Stomach (tissue), 9 donors: Measurements from ENCODE around the gene RIN3. TPM values are rescaled to one million over a fixed set of nuclear protein-coding genes. Genes with fewer than 3 reads are reported as not detected.
"Not testable (repeated sequence)": the region's sequence is repeated elsewhere in the genome, so short reads cannot be mapped to it uniquely, and the experiment has no call there.

ENCODE experiments used
- DNase-seq, 2 donors: peaks; one replicate each; pipeline versions ENCODE4 v3.0.0 to v3.0.0-alpha.2; 2013 to 2019
- H3K27ac ChIP-seq, 5 donors: fragments of 200-600 bp in 4 of 5; sonication (generic) in 4 of 5; one replicate each; pipeline ENCODE4 v1.5.1; 2013 to 2019; ENCODE audit warnings: mild to moderate bottlenecking in 1 of 5, moderate library complexity in 1 of 5
- H3K27me3 ChIP-seq, 3 donors: fragments of 200-600 bp; sonication (generic); one replicate each; pipeline ENCODE4 v1.5.1; 2017 to 2019; ENCODE audit warnings: mixed run types in 1 of 3
- H3K36me3 ChIP-seq, 4 donors: fragments of 200-600 bp; sonication (generic); 1 replicate in 3 of 4; 2 replicates in 1 of 4; pipeline ENCODE4 v1.5.1; 2016 to 2019
- H3K4me1 ChIP-seq, 4 donors: fragments of 200-600 bp; sonication (generic); one replicate each; pipeline ENCODE4 v1.5.1; 2016 to 2019
- H3K4me3 ChIP-seq, 4 donors: fragments of 200-600 bp; sonication (generic) in 3 of 4; one replicate each; pipeline ENCODE4 v1.5.1; 2016 to 2019; ENCODE audit warnings: mild to moderate bottlenecking in 1 of 4
- H3K9me3 ChIP-seq, 4 donors: fragments of 200-600 bp; sonication (generic); one replicate each; pipeline ENCODE4 v1.5.1; 2016 to 2019
- EP300 ChIP-seq: sonication (generic); formaldehyde crosslinking; IDR thresholded peaks from one replicate; pipeline ENCODE4 v1.6.1; 2017; ENCODE audit warnings: antibody characterized with exemption
- POLR2A ChIP-seq, 4 donors: fragments of 450-650 bp; IDR thresholded peaks; one replicate each; pipeline ENCODE4 v1.6.1; 2016; ENCODE audit warnings: antibody characterized with exemption in 4 of 4, control low read depth in 2 of 4, mild to moderate bottlenecking in 1 of 4, moderate library complexity in 1 of 4
- POLR2AphosphoS5 ChIP-seq, 3 donors: sonication (generic); formaldehyde crosslinking; IDR thresholded peaks; one replicate each; pipeline ENCODE4 v1.6.1; 2016; ENCODE audit warnings: antibody characterized with exemption in 3 of 3
- WGBS, 5 donors: extraction: QIAGEN DNeasy Blood & Tissue Kit in 3 of 5; methylation state at CpG; one replicate each; pipeline versions ENCODE4 v1.1.5 to v1.1.7; 2013 to 2018; 5-methylcytosine and 5-hydroxymethylcytosine counted together
- intact Hi-C: fragments of 100-400 bp; cut with DNase I; formaldehyde crosslinking; loops from one replicate; pipeline ENCODE4 v1.15.1; 2023; ENCODE audit warnings: low total_unique reads
- polyA plus RNA-seq, 3 donors: library from polyadenylated mRNA; stranded (reverse); fragments of 200-250 nt; gene quantifications; one replicate each; pipeline ENCODE4 v1.2.3, GENCODE V29; 2013
- total RNA-seq, 5 donors: library from RNA; depleted of rRNA; stranded (reverse); fragments of >200 nt; gene quantifications; one replicate each; pipeline versions ENCODE4 v1.1.0 to v1.2.3, GENCODE V29; 2014 to 2016
- TF ChIP-seq, protein P1 (sequence below), 7 experiments: fragments of 450-650 bp in 4 of 7; fragments of 200-600 bp in 3 of 7; sonication (generic) in 3 of 7; IDR thresholded peaks; one replicate each; pipeline ENCODE4 v1.5.1; 2016 to 2019; ENCODE audit warnings: antibody characterized with exemption in 7 of 7, control low read depth in 2 of 7, mild to moderate bottlenecking in 1 of 7
- donor health status: healthy with polysubstance abuse.
- donor health status: Bipolar disorder and iron deficiency.
- donor health status: healthy.

Gene RIN3
- total and polyA plus RNA-seq, 8 donors = 5.0 to 47.8 (median 8.0) TPM

DNA sequence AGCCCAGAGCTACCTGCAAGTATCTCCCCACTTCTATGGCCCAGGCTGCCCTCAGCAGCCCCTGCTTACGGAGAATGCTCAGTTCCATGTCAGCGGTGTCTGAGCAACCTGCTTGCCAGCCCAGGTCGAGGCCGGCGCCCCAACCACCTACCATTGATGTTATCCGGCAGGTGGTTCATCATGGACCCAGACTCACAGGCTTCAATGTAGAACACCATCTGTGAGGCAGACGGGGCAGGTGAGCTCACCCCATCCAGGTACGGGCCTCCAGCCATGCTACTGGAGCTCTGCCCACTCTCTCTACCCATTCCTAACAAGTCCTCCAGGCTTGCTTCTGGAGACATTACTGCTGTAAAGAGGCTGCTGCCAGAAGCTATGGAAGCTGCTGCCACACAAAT is 199.1 kb downstream of the RIN3 start:
- intact Hi-C loops = loop anchor here (5.0 kb wide), 1 partner anchor 70 kb away; no protein-coding TSS in a partner anchor
- TF ChIP-seq POLR2A (IDR thresholded peaks at IDR 0.05) (no peak), POLR2AphosphoS5 (IDR thresholded peaks at IDR 0.05) (no peak), EP300 (no peak)
- TF ChIP-seq, protein P1, sequence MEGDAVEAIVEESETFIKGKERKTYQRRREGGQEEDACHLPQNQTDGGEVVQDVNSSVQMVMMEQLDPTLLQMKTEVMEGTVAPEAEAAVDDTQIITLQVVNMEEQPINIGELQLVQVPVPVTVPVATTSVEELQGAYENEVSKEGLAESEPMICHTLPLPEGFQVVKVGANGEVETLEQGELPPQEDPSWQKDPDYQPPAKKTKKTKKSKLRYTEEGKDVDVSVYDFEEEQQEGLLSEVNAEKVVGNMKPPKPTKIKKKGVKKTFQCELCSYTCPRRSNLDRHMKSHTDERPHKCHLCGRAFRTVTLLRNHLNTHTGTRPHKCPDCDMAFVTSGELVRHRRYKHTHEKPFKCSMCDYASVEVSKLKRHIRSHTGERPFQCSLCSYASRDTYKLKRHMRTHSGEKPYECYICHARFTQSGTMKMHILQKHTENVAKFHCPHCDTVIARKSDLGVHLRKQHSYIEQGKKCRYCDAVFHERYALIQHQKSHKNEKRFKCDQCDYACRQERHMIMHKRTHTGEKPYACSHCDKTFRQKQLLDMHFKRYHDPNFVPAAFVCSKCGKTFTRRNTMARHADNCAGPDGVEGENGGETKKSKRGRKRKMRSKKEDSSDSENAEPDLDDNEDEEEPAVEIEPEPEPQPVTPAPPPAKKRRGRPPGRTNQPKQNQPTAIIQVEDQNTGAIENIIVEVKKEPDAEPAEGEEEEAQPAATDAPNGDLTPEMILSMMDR (IDR thresholded peaks at IDR 0.05) = no peak
- no peak for DNase-seq
- H3K4me3 ChIP-seq = no peak overlapping the region
- H3K27ac ChIP-seq = no peak overlapping the region
- no peaks in the 10 kb centered on the region for H3K9me3 ChIP-seq
- H3K27me3 ChIP-seq = no peaks in the 10 kb centered on the region
- H3K36me3 ChIP-seq = peaks cover 10 to 85% (median 72%) of the 10 kb centered on the region in 4 donors
- peaks cover 0 to 2% (median 0%) of the 10 kb centered on the region in 4 donors for H3K4me1 ChIP-seq
- 91 to 97% (median 96%) methylated on average over 8 of the region's 8 CpGs for WGBS, 5 donors

- DNase-seq = peak; percentile 81 to 87
- intact Hi-C loops = loop anchor here (5.0 kb wide), 1 partner anchor 67 kb away; no protein-coding TSS in a partner anchor
- peak in 1 of 3 donors; percentile 54 for TF ChIP-seq POLR2AphosphoS5 (IDR thresholded peaks at IDR 0.05)
- TF ChIP-seq, protein P1 (IDR thresholded peaks at IDR 0.05) = peak in 5 of 7 experiments; percentile 65 to 82 (median 79)
- not testable (repeated sequence) for H3K27ac ChIP-seq, H3K27me3 ChIP-seq, H3K9me3 ChIP-seq, H3K4me3 ChIP-seq
- Histone ChIP-seq H3K36me3 (peaks cover 5 to 72% (median 57%) of the 10 kb centered on the region in 4 donors), H3K4me1 (peaks cover 0 to 16% (median 3%) of the 10 kb centered on the region in 4 donors)
- WGBS, 5 donors = 71 to 78% (median 73%) methylated on average over 7 of the region's 7 CpGs
Observed at GRCh38 chr14:92714739-92715307, 201.2 kb downstream of the RIN3 start.

DNA sequence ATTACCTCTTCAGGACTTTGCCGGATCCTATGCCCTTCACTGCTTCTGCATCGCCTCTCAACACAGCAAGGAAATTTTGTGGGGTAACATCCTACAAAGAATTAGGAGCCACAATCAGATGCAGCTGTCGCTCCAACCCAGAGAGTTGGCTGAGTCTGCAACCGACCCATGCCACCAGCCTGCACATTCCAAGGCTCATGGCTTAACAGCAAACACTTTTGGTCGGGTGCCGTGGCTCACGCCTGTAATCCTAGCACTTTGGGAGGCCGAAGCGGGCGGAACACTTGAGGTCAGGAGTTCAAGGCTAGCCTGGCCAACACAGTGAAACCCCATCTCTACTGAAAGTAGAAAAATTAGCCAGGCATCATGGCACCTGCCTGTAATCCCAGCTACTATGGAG is 202.6 kb downstream of the RIN3 start:
- Histone ChIP-seq H3K36me3 (peaks cover 5 to 59% (median 44%) of the 10 kb centered on the region in 4 donors), H3K27ac (no peak overlapping the region), H3K9me3 (no peaks in the 10 kb centered on the region), H3K4me3 (no peak overlapping the region), H3K27me3 (no peaks in the 10 kb centered on the region), H3K4me1 (peaks cover 0 to 29% (median 14%) of the 10 kb centered on the region in 4 donors)
- intact Hi-C loops = no loop called here
- no peak for DNase-seq
- no peak for TF ChIP-seq POLR2AphosphoS5 (IDR thresholded peaks at IDR 0.05)
- 90 to 94% (median 91%) methylated on average over 10 of the region's 10 CpGs for WGBS, 5 donors

GRCh38 chr14:92717571-92718042 is 204.0 kb downstream of the RIN3 start:
- Histone ChIP-seq H3K27me3 (no peaks in the 10 kb centered on the region), H3K4me3 (no peak overlapping the region), H3K27ac (peak overlapping the region in 1 of 5 donors; percentile 13), H3K36me3 (peaks cover 3 to 44% (median 30%) of the 10 kb centered on the region in 4 donors), H3K4me1 (peaks cover 0 to 31% (median 15%) of the 10 kb centered on the region in 4 donors), H3K9me3 (no peaks in the 10 kb centered on the region)
- intact Hi-C loops = no loop called here
- 63 to 68% (median 66%) methylated on average over 11 of the region's 11 CpGs for WGBS, 5 donors
- DNase-seq = no peak
- no peak for TF ChIP-seq EP300
- TF ChIP-seq POLR2A (IDR thresholded peaks at IDR 0.05) = no peak
- TF ChIP-seq POLR2AphosphoS5 (IDR thresholded peaks at IDR 0.05) = no peak
- TF ChIP-seq, protein P1 (IDR thresholded peaks at IDR 0.05) = no peak

DNA sequence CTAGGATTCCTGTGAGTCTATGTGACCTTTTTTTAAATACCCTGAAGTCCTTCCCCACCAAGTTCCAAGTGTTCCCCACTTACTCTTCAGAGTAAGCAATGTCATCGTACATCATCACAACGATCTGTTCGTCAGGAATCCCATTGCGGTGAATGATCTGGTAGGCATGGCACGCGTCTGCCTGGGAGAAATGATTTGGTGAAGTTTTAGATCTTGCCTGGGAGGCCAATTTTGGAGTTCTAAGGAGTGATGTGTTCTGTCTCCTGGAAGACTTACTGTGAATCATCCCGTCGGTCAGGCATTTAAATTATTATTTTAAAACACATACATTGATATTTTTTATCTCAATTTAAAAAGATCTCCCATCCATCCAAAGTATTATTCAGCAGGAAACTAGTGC is 205.1 kb downstream of the RIN3 start:
- peaks cover 0 to 31% (median 15%) of the 10 kb centered on the region in 4 donors for H3K4me1 ChIP-seq
- no peak for DNase-seq
- H3K27ac ChIP-seq = no peak overlapping the region
- H3K36me3 ChIP-seq = peaks cover 0 to 34% (median 19%) of the 10 kb centered on the region in 4 donors
- no peak for TF ChIP-seq POLR2A (IDR thresholded peaks at IDR 0.05)
- TF ChIP-seq POLR2AphosphoS5 (IDR thresholded peaks at IDR 0.05) = no peak
- TF ChIP-seq, protein P1 (IDR thresholded peaks at IDR 0.05) = no peak
- TF ChIP-seq EP300 = no peak
- H3K9me3 ChIP-seq = no peaks in the 10 kb centered on the region
- intact Hi-C loops = no loop called here
- no peak overlapping the region for H3K4me3 ChIP-seq
- H3K27me3 ChIP-seq = no peaks in the 10 kb centered on the region
- WGBS, 5 donors = 86 to 96% (median 91%) methylated on average over 8 of the region's 8 CpGs
